Activated B cell treated with CpG ODN at 0.5 μM for 24 hours (primary cell): Measurements from ENCODE around the gene OSGEPL1. TPM values are rescaled to one million over a fixed set of nuclear protein-coding genes. Genes with fewer than 3 reads are reported as not detected.
A peak's percentile ranks its signal among the peaks of the same experiment; 100 is the strongest.

ENCODE experiments used
- ATAC-seq: fragments of 200-7000 bp; cut with Tn5 transposase; one replicate; pipeline ENCODE4 v1.10.0; 2021; ENCODE audit warnings: low read depth, mild to moderate bottlenecking, moderate library complexity
- CTCF ChIA-PET: fragments of 350-600 bp; sonication (Branson Sonifier 250); formaldehyde crosslinking; loops from one replicate; lab custom pipeline; 2021; ENCODE audit warnings: antibody characterized with exemption; lab: Charles Lee
- POLR2A ChIA-PET: fragments of 350-600 bp; sonication (Branson Sonifier 250); formaldehyde crosslinking; loops from one replicate; lab custom pipeline; 2021; ENCODE audit warnings: antibody characterized with exemption; lab: Charles Lee
- DNase-seq: peaks from one replicate; pipeline ENCODE4 v3.0.0; 2022
- H3K27ac Mint-ChIP-seq: one replicate; pipeline ENCODE4 v1.8.0; 2020; ENCODE audit warnings: mixed read lengths
- H3K27me3 Mint-ChIP-seq: one replicate; pipeline ENCODE4 v1.8.0; 2021; ENCODE audit warnings: mixed read lengths
- H3K36me3 Mint-ChIP-seq: one replicate; pipeline ENCODE4 v1.8.0; 2021; ENCODE audit warnings: low read depth, mixed read lengths
- H3K4me1 Mint-ChIP-seq: one replicate; pipeline ENCODE4 v1.8.0; 2021; ENCODE audit warnings: mixed read lengths
- H3K4me3 Mint-ChIP-seq: one replicate; pipeline ENCODE4 v1.8.0; 2020; ENCODE audit warnings: mild to moderate bottlenecking, mixed read lengths
- H3K9me3 Mint-ChIP-seq: one replicate; pipeline ENCODE4 v1.8.0; 2020; ENCODE audit warnings: mixed read lengths
- intact Hi-C: fragments of 100-400 bp; cut with micrococcal nuclease; formaldehyde crosslinking; loops from one replicate; pipeline ENCODE4 v1.15.1; 2024
- total RNA-seq: library from RNA; stranded (reverse); gene quantifications from 2 replicates; pipeline ENCODE4 v1.2.3, GENCODE V29; 2022
- TF ChIP-seq, protein P1 (sequence below): fragments of 200-600 bp; IDR thresholded peaks from one replicate; pipeline ENCODE4 v1.8.0; 2022; ENCODE audit warnings: antibody characterized with exemption, mild to moderate bottlenecking

Gene OSGEPL1
- total RNA-seq, 1 donor from 2014 or later, result 12.3 TPM

DNA sequence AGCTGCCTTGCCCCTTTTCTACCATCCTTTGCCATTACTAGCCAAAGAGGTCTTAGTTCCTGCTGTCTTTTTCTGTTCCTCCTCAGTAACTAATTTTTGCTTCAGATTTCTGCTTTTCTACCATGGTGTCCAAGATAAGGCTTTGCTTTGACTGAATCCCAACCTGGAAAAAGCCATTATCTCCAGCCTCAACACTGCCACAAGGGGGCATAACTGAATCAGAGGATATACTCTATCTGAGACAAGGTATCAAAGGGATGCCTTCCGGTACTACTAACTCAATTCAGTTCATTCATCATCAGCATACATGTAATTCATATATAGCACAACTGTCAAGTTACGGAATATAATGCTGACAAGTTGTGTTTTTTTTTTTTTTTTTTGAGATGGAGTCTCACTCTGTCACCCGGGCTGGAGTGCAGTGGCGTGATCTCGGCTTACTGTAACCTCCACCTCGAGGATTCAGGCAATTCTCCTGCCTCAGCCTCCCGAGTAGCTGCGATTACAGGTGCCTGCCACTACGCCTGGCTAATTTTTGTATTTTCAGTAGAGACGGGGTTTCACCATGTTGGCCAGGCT is 11.4 kb downstream of the OSGEPL1 start:
- POLR2A ChIA-PET, result interaction anchor here (1.8 kb wide), 1 partner anchor 12 kb away, joined by 5 read pairs; the partner anchor contains the start of gene OSGEPL1

DNA sequence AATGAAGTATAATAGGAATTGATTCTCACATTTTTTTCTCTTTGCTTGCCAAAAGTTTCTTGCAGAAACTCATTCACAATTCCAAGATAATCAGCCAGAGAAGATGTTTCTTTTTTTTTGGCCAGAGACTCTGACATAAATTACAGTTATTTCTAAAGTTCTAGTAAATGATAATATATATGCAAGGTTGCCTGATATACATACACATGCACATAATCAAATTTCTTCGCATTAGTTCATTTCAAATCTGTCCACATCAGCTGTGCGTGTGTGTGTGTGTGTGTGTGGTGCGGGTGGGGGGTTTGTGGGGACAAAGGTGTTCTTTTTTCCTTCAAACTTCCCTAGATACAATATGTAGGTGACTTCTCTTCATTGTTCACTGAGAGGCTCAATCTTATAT is 33.2 kb downstream of the OSGEPL1 start:
- intact Hi-C loops, result no loop called here
- H3K4me1 Mint-ChIP-seq, result no peaks in the 10 kb centered on the region

More for the DNA sequence above, 11.4 kb downstream of the OSGEPL1 start:
- Mint-ChIP-seq H3K27ac (no peak overlapping the region), H3K9me3 (no peaks in the 10 kb centered on the region), H3K27me3 (no peaks in the 10 kb centered on the region), H3K36me3 (peaks cover 46% of the 10 kb centered on the region), H3K4me1 (no peaks in the 10 kb centered on the region), H3K4me3 (no peak overlapping the region)
- TF ChIP-seq, protein P1, sequence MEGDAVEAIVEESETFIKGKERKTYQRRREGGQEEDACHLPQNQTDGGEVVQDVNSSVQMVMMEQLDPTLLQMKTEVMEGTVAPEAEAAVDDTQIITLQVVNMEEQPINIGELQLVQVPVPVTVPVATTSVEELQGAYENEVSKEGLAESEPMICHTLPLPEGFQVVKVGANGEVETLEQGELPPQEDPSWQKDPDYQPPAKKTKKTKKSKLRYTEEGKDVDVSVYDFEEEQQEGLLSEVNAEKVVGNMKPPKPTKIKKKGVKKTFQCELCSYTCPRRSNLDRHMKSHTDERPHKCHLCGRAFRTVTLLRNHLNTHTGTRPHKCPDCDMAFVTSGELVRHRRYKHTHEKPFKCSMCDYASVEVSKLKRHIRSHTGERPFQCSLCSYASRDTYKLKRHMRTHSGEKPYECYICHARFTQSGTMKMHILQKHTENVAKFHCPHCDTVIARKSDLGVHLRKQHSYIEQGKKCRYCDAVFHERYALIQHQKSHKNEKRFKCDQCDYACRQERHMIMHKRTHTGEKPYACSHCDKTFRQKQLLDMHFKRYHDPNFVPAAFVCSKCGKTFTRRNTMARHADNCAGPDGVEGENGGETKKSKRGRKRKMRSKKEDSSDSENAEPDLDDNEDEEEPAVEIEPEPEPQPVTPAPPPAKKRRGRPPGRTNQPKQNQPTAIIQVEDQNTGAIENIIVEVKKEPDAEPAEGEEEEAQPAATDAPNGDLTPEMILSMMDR, result no peak
- intact Hi-C loops, result loop anchor here (1.0 kb wide), 2 partner anchors 90 to 319 kb away; partner anchors contain the start of gene ASNSD1
- ATAC-seq, result peak; percentile 56
- no peak for DNase-seq
- CTCF ChIA-PET, result interaction anchor here (0.8 to 4.2 kb wide), 4 partner anchors 11 to 321 kb away, joined by 3 to 17 read pairs (median 10); partner anchors contain the start of gene OSGEPL1

DNA sequence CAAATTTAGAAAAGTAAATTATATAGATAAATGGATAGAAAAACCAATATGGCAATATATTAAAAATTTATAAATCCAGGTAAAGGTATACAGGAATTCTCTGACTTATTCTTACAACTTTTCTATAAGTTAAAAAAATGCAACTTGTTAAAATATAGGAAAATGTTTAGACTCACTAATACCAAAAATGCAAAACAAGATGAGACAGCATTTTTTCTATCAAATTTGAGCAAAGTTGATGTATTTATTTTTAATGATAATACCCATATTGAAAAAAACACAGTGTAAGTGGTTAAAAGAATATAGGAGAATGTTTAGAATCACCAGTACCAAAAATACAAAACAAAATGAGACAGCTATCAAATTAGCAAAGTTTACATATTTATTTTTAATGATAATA is 35.7 kb downstream of the OSGEPL1 start:
- ChIA-PET POLR2A (no interaction called here), CTCF (no interaction called here)
- H3K4me1 Mint-ChIP-seq, result no peaks in the 10 kb centered on the region
- no peak for DNase-seq
- TF ChIP-seq, protein P1, result no peak
- H3K4me3 Mint-ChIP-seq, result no peak overlapping the region
- H3K27ac Mint-ChIP-seq, result no peak overlapping the region
- no peaks in the 10 kb centered on the region for H3K27me3 Mint-ChIP-seq
- no peak for ATAC-seq
- H3K9me3 Mint-ChIP-seq, result no peaks in the 10 kb centered on the region
- H3K36me3 Mint-ChIP-seq, result peaks cover 14% of the 10 kb centered on the region
- intact Hi-C loops, result no loop called here

More for the DNA sequence above, 33.2 kb downstream of the OSGEPL1 start:
- Mint-ChIP-seq H3K27me3 (no peaks in the 10 kb centered on the region), H3K4me3 (no peak overlapping the region), H3K27ac (no peak overlapping the region), H3K36me3 (peaks cover 6% of the 10 kb centered on the region), H3K9me3 (no peaks in the 10 kb centered on the region)
- no peak for DNase-seq
- CTCF ChIA-PET, result no interaction called here
- POLR2A ChIA-PET, result no interaction called here
- TF ChIP-seq, protein P1, result no peak
- ATAC-seq, result no peak

DNA sequence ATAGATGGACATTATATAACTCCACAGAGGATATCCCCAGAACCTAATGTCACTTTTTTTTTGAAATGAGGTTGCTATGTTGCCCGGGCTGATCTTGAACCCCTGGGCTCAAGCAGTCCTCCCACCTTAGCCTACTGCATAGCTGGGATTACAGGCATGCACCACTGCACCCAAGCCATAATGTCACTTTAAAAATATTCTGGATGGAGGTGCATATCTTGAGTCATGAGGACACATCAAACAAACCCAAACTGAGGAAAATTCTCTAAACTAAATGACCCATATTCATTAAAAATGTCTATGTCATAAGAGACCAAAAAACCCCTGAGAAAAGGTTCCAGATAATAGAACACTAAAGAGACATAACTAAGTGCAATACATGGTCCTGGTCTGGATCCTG is 36.3 kb downstream of the OSGEPL1 start:
- intact Hi-C loops, result no loop called here

DNA sequence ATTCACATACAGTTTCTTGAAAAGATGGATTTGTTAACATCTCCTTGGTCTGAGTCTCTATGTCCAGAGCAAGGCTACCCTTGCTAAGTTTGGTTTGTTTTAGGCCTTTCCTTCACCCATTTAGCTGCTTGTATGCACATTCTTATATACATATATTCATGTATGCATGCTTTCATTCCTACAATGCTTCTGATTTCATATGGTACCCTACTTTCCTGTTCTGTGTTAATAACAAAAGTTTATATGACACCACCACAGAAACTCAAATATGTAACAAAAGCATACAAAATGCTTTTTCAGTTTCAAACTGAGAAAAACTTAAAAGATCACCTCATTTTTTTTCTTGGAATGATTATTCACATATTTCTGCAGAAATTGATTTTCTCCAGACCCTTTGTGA is 39.4 kb downstream of the OSGEPL1 start:
- TF ChIP-seq, protein P1, result no peak
- ATAC-seq (no peak), DNase-seq (no peak)
- Mint-ChIP-seq H3K4me3 (no peak overlapping the region), H3K36me3 (peaks cover 18% of the 10 kb centered on the region), H3K27ac (no peak overlapping the region), H3K9me3 (no peaks in the 10 kb centered on the region), H3K27me3 (no peaks in the 10 kb centered on the region), H3K4me1 (no peaks in the 10 kb centered on the region)
- ChIA-PET POLR2A (no interaction called here), CTCF (no interaction called here)
- intact Hi-C loops, result no loop called here

More for the DNA sequence above, 36.3 kb downstream of the OSGEPL1 start:
- TF ChIP-seq, protein P1, result no peak
- ChIA-PET CTCF (no interaction called here), POLR2A (no interaction called here)
- Mint-ChIP-seq H3K4me3 (no peak overlapping the region), H3K27me3 (no peaks in the 10 kb centered on the region), H3K9me3 (no peaks in the 10 kb centered on the region), H3K27ac (no peak overlapping the region), H3K4me1 (no peaks in the 10 kb centered on the region), H3K36me3 (peaks cover 15% of the 10 kb centered on the region)
- no peak for DNase-seq
- ATAC-seq, result no peak
